ENCODE data around the gene ATP11B.

Gene ATP11B

DNA sequence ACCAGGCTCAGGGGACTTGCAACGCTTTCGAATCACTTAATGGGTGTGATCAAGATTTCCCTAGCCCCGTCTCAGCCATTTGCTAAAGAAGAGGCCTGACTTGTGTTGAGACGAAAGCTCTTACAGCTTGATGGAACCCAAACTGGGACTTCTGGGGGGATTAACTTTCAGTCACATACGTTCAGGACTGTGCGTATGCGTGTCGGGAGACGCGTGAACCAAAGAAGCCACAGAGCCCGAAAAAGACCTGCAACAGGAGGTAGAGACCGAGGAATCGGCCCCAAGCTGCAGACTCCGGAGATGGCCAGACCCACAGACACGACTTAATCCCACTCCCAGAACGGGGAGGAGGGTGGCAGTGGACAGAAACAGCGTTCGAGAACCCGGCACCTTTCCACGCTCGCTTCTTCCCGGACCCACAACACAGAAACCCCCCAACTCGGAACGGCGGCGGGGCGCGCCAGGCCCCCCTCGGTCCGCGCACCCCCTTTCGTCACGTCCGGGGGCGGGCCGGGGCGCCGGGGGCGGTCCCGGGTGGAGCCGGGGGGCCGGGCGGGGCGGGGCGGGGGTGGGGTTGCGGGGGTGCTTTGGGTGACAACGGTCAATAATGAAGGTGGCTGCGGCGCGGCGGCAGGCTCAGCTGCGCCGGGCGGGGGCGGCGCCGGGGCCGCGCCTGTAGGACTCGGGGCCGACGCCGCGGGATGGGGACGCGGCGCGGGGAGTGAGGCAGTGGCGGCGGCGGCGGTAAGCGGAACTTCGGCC, at the start of gene ATP11B:
Gene ATP11B (plus strand): TSS at position 604 of the 762 bp plus-strand sequence. CDS start 256 bp downstream, outside the sequence.
- no peaks in the 10 kb centered on the region for H3K9me3 Mint-ChIP-seq
- H3K27ac Mint-ChIP-seq (ENCODE audit: low read depth): peak within 1 kb of the TSS; percentile 97
- peaks cover 17% of the 10 kb centered on the region for H3K36me3 Mint-ChIP-seq (ENCODE audit: insufficient read depth)
- H3K27me3 Mint-ChIP-seq: peaks cover 2% of the 10 kb centered on the region
- peak; percentile 65 to 68 for DNase-seq (ENCODE audit: low spot score in 2 of 2)
- H3K4me1 Mint-ChIP-seq: peaks cover 33% of the 10 kb centered on the region
- peak; percentile 72 for ATAC-seq (replicated peaks; ENCODE audit: extremely low read depth, poor library complexity, severe bottlenecking)
- peak within 1 kb of the TSS; percentile 96 for H3K4me3 Mint-ChIP-seq

DNA sequence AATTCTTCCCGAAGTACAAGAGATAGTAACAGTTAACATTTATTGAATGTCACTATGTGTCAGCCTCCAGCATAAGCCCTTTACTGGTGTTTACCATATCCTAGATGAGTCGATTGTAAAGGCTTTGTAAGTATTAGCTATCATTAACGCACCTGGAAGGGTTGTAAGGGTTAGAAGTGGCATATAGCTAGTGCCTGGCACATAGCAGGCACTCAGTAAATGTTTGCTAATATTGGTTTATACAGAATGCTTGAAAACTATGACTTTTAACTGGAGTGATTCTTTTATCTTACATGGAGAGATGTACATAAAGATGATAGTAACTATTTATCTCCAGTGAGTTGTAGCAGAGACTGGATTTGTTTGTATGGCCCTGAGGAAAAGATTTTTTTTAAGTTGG, 46.3 kb upstream of the ATP11B start:
- Mint-ChIP-seq H3K36me3 (ENCODE audit: insufficient read depth) (no peaks in the 10 kb centered on the region), H3K4me1 (no peaks in the 10 kb centered on the region), H3K9me3 (no peaks in the 10 kb centered on the region), H3K27me3 (peaks cover 9% of the 10 kb centered on the region), H3K4me3 (no peak overlapping the region), H3K27ac (ENCODE audit: low read depth) (no peak overlapping the region)
- ATAC-seq (replicated peaks; ENCODE audit: extremely low read depth, poor library complexity, severe bottlenecking): no peak
- no peak for DNase-seq (ENCODE audit: low spot score in 2 of 2)

DNA sequence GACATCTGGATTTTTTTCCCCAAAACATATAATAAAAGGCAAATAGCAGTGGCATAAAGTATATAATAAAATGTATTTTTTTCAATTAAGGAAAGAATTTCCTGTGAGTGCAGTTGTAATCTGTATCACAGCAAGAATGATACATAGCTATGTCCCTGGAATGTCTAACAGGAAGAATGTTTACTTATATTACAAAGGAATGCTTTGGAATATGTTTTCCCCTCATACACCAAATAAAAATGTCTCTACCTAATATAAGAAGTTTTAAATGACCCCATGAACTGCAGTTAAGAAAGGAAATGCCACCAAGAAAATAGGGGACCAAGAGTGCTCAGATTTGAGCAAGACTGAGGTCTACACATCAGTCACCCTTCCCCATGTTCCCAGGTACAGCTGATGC, 38.0 kb upstream of the ATP11B start:
- H3K27ac Mint-ChIP-seq (ENCODE audit: low read depth): no peak overlapping the region
- H3K36me3 Mint-ChIP-seq (ENCODE audit: insufficient read depth): no peaks in the 10 kb centered on the region
- H3K9me3 Mint-ChIP-seq: no peaks in the 10 kb centered on the region
- no peaks in the 10 kb centered on the region for H3K4me1 Mint-ChIP-seq
- no peak overlapping the region for H3K4me3 Mint-ChIP-seq
- no peak for ATAC-seq (replicated peaks; ENCODE audit: extremely low read depth, poor library complexity, severe bottlenecking)
- peaks cover 31% of the 10 kb centered on the region for H3K27me3 Mint-ChIP-seq
- no peak for DNase-seq (ENCODE audit: low spot score in 2 of 2)

DNA sequence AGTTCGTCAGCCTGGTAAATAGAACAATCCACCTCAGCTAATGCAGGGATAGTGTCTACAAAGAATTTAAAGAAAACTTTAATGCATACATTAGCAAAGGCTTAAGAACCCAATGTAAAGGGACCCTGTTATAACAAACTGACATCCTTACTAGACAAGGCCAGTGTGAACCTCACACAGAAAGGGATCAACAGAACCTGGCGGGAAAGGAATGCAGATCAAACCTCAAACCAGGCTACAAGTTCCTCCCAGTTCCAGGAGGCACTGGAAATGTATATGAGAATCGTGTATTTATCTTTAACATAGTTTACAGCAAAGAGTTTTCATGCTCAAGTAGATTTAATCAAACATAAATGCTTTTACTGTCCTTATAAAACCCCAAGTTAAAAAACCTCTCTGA, 37.6 kb upstream of the ATP11B start:
- Mint-ChIP-seq H3K27ac (ENCODE audit: low read depth) (no peak overlapping the region), H3K27me3 (peaks cover 35% of the 10 kb centered on the region), H3K36me3 (ENCODE audit: insufficient read depth) (no peaks in the 10 kb centered on the region), H3K9me3 (no peaks in the 10 kb centered on the region), H3K4me3 (no peak overlapping the region), H3K4me1 (no peaks in the 10 kb centered on the region)
- no peak for ATAC-seq (replicated peaks; ENCODE audit: extremely low read depth, poor library complexity, severe bottlenecking)
- no peak for DNase-seq (ENCODE audit: low spot score in 2 of 2)

DNA sequence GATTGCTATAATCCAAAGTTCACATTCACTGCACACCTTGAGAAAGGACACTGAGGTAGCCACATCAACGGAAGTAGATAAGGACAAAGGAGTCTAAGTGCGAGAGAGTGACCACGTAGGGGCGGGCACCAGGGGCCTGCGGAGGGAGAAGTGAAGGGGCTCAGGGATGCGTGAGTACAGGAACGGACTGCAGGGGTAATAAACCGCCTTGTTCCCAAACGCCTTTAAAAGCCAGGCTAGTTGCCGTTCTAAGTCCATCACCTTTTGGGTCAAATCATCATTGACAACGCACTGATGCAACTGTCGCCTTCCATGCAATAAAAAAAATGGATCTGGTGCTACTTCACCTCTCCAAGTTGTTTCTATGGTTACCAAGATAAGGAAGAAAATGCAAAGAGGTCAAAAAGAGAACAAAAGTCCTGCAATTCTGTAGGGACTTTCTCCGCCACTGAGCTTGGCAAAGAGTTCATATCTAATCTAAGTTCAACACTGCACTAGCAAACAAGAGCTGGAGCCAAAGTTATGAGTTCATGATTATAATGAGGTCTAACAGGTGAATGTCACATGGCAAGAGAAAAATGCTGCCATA, 32.6 kb upstream of the ATP11B start:
- Mint-ChIP-seq H3K4me3 (no peak overlapping the region), H3K4me1 (no peaks in the 10 kb centered on the region), H3K36me3 (ENCODE audit: insufficient read depth) (no peaks in the 10 kb centered on the region)

DNA sequence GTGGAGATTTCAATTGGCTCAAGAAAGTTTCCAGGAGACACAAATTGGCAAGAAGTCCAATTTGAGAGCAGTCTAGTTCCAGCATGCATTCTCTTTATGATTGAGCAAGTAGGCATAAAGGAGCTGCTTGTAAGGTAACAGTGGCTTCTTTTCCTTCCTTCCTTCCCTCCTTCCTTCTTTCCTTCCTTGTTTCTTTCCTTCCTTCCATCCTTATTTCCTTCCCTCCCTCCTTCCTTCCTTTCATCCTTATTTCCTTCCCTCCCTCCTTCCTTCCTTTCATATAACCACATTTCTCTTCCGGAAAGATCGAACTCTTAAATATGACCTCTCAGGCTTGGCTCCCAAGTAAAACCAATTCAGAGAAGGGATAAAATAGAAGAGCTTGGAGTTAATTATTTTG, 29.4 kb upstream of the ATP11B start:
- H3K9me3 Mint-ChIP-seq: no peaks in the 10 kb centered on the region
- no peaks in the 10 kb centered on the region for H3K36me3 Mint-ChIP-seq (ENCODE audit: insufficient read depth)
- no peak overlapping the region for H3K4me3 Mint-ChIP-seq
- H3K27me3 Mint-ChIP-seq: peaks cover 32% of the 10 kb centered on the region
- H3K4me1 Mint-ChIP-seq: no peaks in the 10 kb centered on the region
- ATAC-seq (replicated peaks; ENCODE audit: extremely low read depth, poor library complexity, severe bottlenecking): no peak
- H3K27ac Mint-ChIP-seq (ENCODE audit: low read depth): no peak overlapping the region
- no peak for DNase-seq (ENCODE audit: low spot score in 2 of 2)

More for the DNA sequence above, 32.6 kb upstream of the ATP11B start:
- DNase-seq (ENCODE audit: low spot score in 2 of 2) (no peak), ATAC-seq (replicated peaks; ENCODE audit: extremely low read depth, poor library complexity, severe bottlenecking) (no peak)
- Mint-ChIP-seq H3K9me3 (no peaks in the 10 kb centered on the region), H3K27ac (ENCODE audit: low read depth) (no peak overlapping the region), H3K27me3 (peaks cover 43% of the 10 kb centered on the region)

DNA sequence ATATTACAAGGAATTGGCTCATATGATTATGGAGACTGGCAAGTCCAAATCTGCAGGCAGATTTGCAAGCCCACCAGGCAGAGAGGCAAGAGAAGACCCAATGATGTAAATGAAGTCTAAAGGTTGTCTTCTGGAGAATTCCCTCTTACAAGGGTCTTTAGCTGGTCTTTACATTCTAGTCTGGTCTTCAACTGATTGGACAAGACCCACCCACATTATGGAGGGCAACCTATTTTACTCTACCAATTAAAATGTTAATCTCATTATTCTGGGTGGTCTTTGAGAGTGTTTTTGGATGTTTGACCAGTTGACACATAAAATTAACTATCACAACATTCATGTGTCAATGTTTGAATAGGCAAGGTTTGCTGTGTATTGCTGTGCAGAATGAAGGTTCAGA, 28.0 kb upstream of the ATP11B start:
- Mint-ChIP-seq H3K4me1 (no peaks in the 10 kb centered on the region), H3K27me3 (peaks cover 29% of the 10 kb centered on the region), H3K4me3 (no peak overlapping the region), H3K9me3 (no peaks in the 10 kb centered on the region), H3K27ac (ENCODE audit: low read depth) (no peak overlapping the region), H3K36me3 (ENCODE audit: insufficient read depth) (no peaks in the 10 kb centered on the region)
- DNase-seq (ENCODE audit: low spot score in 2 of 2): no peak
- ATAC-seq (replicated peaks; ENCODE audit: extremely low read depth, poor library complexity, severe bottlenecking): no peak

DNA sequence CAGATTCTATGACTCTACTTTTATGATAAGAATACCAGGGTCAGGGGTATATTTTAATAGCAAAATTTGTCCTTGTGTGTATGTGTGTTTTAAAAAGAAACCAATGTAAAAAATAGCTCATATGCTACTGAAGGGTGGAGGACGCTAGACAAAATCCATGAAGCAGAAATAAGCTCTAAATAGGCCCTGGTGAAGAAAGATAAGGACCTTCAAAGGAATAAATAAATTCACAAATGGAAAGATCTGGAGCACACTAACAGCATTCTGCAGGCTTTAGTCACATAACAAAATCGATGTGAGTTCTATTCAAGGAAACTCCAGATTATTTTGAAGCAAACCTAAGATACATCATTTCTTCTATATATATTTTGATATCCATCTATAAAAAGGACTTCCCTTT, 27.2 kb upstream of the ATP11B start:
- Mint-ChIP-seq H3K27ac (ENCODE audit: low read depth) (no peak overlapping the region), H3K4me3 (no peak overlapping the region), H3K4me1 (no peaks in the 10 kb centered on the region), H3K27me3 (peaks cover 23% of the 10 kb centered on the region), H3K36me3 (ENCODE audit: insufficient read depth) (no peaks in the 10 kb centered on the region), H3K9me3 (no peaks in the 10 kb centered on the region)
- DNase-seq (ENCODE audit: low spot score in 2 of 2): no peak
- ATAC-seq (replicated peaks; ENCODE audit: extremely low read depth, poor library complexity, severe bottlenecking): no peak

DNA sequence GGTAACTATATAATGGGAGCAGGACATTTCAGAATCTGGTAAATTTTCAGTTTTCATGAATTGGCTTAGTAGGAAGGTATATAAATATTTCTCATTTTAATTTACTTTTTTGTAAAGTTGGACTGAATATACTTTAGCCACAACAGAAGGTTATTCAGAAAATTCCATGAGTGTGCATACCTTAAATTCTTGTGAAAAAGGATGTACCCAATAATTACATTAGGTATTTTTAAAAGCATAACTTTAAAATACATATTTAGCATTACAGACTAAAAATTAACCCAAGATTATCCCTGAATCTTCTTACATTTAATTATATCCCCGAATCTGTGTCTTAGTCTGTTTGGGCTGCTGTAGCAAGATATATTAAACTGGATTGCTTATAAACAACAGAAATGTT, 24.9 kb upstream of the ATP11B start:
- Mint-ChIP-seq H3K4me3 (no peak overlapping the region), H3K36me3 (ENCODE audit: insufficient read depth) (no peaks in the 10 kb centered on the region), H3K27ac (ENCODE audit: low read depth) (no peak overlapping the region), H3K27me3 (peaks cover 23% of the 10 kb centered on the region), H3K4me1 (no peaks in the 10 kb centered on the region), H3K9me3 (no peaks in the 10 kb centered on the region)
- DNase-seq (ENCODE audit: low spot score in 2 of 2) (no peak), ATAC-seq (replicated peaks; ENCODE audit: extremely low read depth, poor library complexity, severe bottlenecking) (no peak)

DNA sequence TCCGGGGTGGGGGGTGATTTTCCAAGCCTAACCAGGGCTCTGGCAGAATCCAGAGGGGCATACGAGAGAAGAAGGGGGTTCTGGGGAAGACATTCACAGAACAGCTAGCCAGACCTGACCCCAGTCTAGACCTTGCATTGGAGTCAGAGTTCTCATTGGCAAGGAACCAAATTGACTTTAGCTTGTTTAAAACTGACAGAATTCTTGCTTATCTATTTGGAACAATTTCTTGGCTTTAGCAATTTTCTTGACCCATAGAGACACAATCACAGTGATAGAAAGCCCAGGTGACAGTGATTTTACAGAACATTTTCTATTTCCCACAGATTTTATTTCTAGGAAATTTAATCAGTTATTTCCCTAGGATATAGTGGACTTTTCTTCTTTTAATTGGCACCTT, 23.6 kb upstream of the ATP11B start:
- no peak for ATAC-seq (replicated peaks; ENCODE audit: extremely low read depth, poor library complexity, severe bottlenecking)
- no peak for DNase-seq (ENCODE audit: low spot score in 2 of 2)
- peaks cover 11% of the 10 kb centered on the region for H3K27me3 Mint-ChIP-seq
- no peak overlapping the region for H3K4me3 Mint-ChIP-seq
- no peaks in the 10 kb centered on the region for H3K4me1 Mint-ChIP-seq
- H3K9me3 Mint-ChIP-seq: no peaks in the 10 kb centered on the region
- no peak overlapping the region for H3K27ac Mint-ChIP-seq (ENCODE audit: low read depth)
- no peaks in the 10 kb centered on the region for H3K36me3 Mint-ChIP-seq (ENCODE audit: insufficient read depth)

DNA sequence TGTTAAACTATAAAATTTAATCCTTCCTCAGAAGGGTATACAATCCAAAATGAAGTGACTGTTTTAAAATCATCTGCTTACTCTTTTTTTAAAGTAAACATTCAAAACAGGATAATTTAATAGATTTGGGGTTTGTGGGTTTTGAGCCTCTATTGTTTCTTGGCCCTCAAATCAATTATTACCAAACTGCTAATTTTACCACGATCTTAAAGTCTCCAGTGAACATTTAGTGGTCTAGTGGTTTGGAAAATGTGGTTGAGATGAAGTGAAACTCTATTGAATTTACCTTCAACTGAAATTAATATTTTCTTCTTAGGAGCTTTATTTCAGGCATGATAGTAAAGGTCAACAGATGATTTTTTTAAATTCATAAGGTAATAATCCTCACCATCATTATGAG, 11.2 kb upstream of the ATP11B start:
- H3K4me1 Mint-ChIP-seq: no peaks in the 10 kb centered on the region
- H3K36me3 Mint-ChIP-seq (ENCODE audit: insufficient read depth): no peaks in the 10 kb centered on the region
- no peak for DNase-seq (ENCODE audit: low spot score in 2 of 2)
- no peak for ATAC-seq (replicated peaks; ENCODE audit: extremely low read depth, poor library complexity, severe bottlenecking)
- H3K4me3 Mint-ChIP-seq: no peak overlapping the region
- H3K27me3 Mint-ChIP-seq: peaks cover 31% of the 10 kb centered on the region
- no peaks in the 10 kb centered on the region for H3K9me3 Mint-ChIP-seq
- no peak overlapping the region for H3K27ac Mint-ChIP-seq (ENCODE audit: low read depth)

DNA sequence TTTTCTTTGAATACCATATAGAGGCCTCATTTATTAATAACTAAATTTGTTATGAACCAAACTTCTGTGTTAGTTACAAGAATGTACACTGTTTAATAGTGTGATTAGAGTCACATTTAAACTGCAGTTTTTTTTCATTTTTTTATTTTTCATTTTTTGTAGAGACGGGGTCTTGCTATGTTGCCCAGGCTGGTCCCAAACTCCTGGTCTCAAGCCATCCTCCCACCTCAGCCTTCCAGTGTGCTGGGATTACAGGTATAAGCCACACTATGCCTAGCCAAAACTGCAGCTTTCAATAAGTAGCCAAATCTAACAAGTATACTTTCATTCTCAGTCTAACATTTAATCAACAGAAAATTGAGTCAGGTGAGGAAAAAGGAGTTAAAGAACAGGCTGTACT, 10.2 kb upstream of the ATP11B start:
- DNase-seq (ENCODE audit: low spot score in 2 of 2) (no peak), ATAC-seq (replicated peaks; ENCODE audit: extremely low read depth, poor library complexity, severe bottlenecking) (no peak)
- Mint-ChIP-seq H3K27me3 (peaks cover 39% of the 10 kb centered on the region), H3K4me3 (no peak overlapping the region), H3K36me3 (ENCODE audit: insufficient read depth) (no peaks in the 10 kb centered on the region), H3K9me3 (no peaks in the 10 kb centered on the region), H3K27ac (ENCODE audit: low read depth) (no peak overlapping the region), H3K4me1 (no peaks in the 10 kb centered on the region)

DNA sequence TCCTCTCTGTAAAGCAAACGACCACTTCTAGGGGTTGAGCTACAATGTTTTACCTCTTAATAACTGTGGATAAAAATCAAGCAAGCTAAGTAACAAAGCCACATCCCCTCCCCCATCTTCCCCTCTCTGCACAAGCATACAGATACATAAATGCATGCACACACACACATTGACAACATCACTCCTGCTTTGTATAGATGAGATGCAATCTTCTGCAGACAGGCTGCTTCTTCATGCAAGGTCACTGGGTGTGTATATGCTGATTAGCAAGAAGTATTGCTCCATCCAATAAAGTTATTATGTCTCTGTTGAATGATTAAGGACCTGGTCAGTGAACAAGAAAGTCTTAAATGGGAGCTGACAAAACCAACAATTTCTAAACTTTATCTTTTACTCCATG, 8.8 kb upstream of the ATP11B start:
- Mint-ChIP-seq H3K27me3 (peaks cover 41% of the 10 kb centered on the region), H3K4me3 (no peak overlapping the region), H3K9me3 (no peaks in the 10 kb centered on the region), H3K4me1 (no peaks in the 10 kb centered on the region), H3K36me3 (ENCODE audit: insufficient read depth) (no peaks in the 10 kb centered on the region), H3K27ac (ENCODE audit: low read depth) (no peak overlapping the region)
- DNase-seq (ENCODE audit: low spot score in 2 of 2) (no peak), ATAC-seq (replicated peaks; ENCODE audit: extremely low read depth, poor library complexity, severe bottlenecking) (no peak)
